Measurements from ENCODE around the gene FAM167B. TPM values are rescaled to one million over a fixed set of nuclear protein-coding genes. Genes with fewer than 3 reads are reported as not detected.

Gene FAM167B
- total RNA-seq, 1 experiment from 2014 or later, result 1.5 TPM

GRCh38 chr1:32289256-32289655 is 42.2 kb downstream of the FAM167B start:
- peaks cover 2% of the 10 kb centered on the region; the same call in 1 of the 2 replicates for H3K79me2 ChIP-seq (ENCODE audit: insufficient read depth, low read length)

More at GRCh38 chr1:32289256-32289655, 42.2 kb downstream of the FAM167B start:
- no peaks in the 10 kb centered on the region for H3K27me3 Mint-ChIP-seq (ENCODE audit: low read depth)
- Histone ChIP-seq H3K4ac (ENCODE audit: low read depth, low read length) (no peak overlapping the region), H2BK12ac (ENCODE audit: insufficient read length, low read depth, low read length) (no peak overlapping the region), H3K79me1 (ENCODE audit: insufficient read depth, low read depth, low read length, poor library complexity, severe bottlenecking) (no peaks in the 10 kb centered on the region), H2BK20ac (ENCODE audit: low read depth, low read length, poor library complexity, severe bottlenecking) (no peak overlapping the region), H3K23ac (ENCODE audit: insufficient read length, low read depth, low read length) (no peak overlapping the region), H3K14ac (ENCODE audit: insufficient read depth, low read length) (no peak overlapping the region), H3K4me2 (ENCODE audit: insufficient read depth, insufficient read length, low read length) (no peak overlapping the region), H4K8ac (replicated peaks; ENCODE audit: insufficient read length, low read depth, low read length) (no peak overlapping the region), H3K27ac (ENCODE audit: insufficient read length, low read depth, low read length) (no peak overlapping the region), H4K91ac (ENCODE audit: insufficient read length, low read depth, low read length) (no peak overlapping the region), H3K4me1 (ENCODE audit: insufficient read depth, low read length) (no peaks in the 10 kb centered on the region), H4K5ac (ENCODE audit: insufficient read length, low read depth, low read length) (no peak overlapping the region), H3K9me3 (ENCODE audit: control insufficient read depth, low read depth, low read length) (no peaks in the 10 kb centered on the region), H2BK120ac (ENCODE audit: low read depth, low read length, poor library complexity, severe bottlenecking) (no peak overlapping the region), H3K23me2 (ENCODE audit: insufficient read length, low read depth, low read length, poor library complexity, severe bottlenecking) (peaks cover 5% of the 10 kb centered on the region), H3K56ac (ENCODE audit: insufficient read length, low read depth, low read length) (no peak overlapping the region), H2AFZ (ENCODE audit: low read length) (no peak overlapping the region), H3K27me3 (ENCODE audit: insufficient read depth, low read length) (no peaks in the 10 kb centered on the region), H2BK5ac (ENCODE audit: insufficient read length, low read length) (no peak overlapping the region), H3T11ph (ENCODE audit: low read length) (no peak overlapping the region), H3K9ac (ENCODE audit: extremely low read depth, insufficient read length, low read length) (no peak overlapping the region), H2BK15ac (ENCODE audit: low read depth, low read length) (no peak overlapping the region), H3K18ac (ENCODE audit: insufficient read length, low read depth, low read length) (no peak overlapping the region), H2AK5ac (ENCODE audit: insufficient read length, low read length) (no peak overlapping the region), H4K20me1 (ENCODE audit: control insufficient read depth, insufficient read depth, insufficient read length) (no peaks in the 10 kb centered on the region)
- TF ChIP-seq CTCF (conservative IDR thresholded peaks at IDR 0.05), result no peak
- WGBS (ENCODE audit: extremely low coverage, insufficient read length, low lambda C conversion rate), result no CpG with 5 or more reads among the region's 7 CpGs
- no peak overlapping the region for H3K4me3 Mint-ChIP-seq
- H3K9me3 Mint-ChIP-seq, result peaks cover 0 to 3% of the 10 kb centered on the region in 2 experiments; a peak in 2 of 5 replicates
- DNase-seq, result no peak
- H3K27ac Mint-ChIP-seq, result no peak overlapping the region
- H3K36me3 Mint-ChIP-seq (ENCODE audit: insufficient read depth in 1 of 3, low read depth in 3 of 3), result peaks cover 3 to 16% (median 7%) of the 10 kb centered on the region in 3 experiments; a peak in 4 of 7 replicates
- peaks cover 10 to 12% of the 10 kb centered on the region in 2 experiments for H3K4me1 Mint-ChIP-seq

Data from H9 (cell line).